Stimulated activated CD8-positive, alpha-beta memory T cell treated with anti-CD3 and anti-CD28 coated beads, Interleukin-4, amount 100 ng/mL, for 24 hours (primary cell): ENCODE data around the gene HDAC5.

ENCODE experiments used
- DNase-seq: peaks from one replicate; pipeline ENCODE4 v3.0.0-alpha.2; 2020; ENCODE audit warnings: low read depth

The HDAC5 gene

DNA sequence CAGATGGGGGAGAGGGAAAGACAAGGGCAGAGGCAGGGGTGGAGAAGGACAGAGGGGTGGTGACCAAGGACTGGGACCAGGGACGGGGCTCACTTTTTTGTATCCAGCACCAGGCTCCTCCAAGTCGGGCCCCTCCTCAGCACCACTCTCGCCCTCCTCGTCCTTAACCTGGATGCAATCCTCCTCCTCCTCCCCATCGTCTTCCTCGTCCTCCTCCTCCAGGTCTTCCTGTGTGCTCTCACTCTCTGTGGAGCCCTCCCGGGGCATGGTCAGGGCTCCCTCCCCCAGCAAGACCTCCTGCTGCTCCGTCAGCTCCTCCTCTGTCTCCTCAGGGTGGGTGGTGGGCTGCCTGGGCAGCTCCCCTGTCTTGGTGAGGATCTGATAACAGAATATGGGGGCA lies 36.1 kb downstream of the HDAC5 start:
- no peak for DNase-seq

DNA sequence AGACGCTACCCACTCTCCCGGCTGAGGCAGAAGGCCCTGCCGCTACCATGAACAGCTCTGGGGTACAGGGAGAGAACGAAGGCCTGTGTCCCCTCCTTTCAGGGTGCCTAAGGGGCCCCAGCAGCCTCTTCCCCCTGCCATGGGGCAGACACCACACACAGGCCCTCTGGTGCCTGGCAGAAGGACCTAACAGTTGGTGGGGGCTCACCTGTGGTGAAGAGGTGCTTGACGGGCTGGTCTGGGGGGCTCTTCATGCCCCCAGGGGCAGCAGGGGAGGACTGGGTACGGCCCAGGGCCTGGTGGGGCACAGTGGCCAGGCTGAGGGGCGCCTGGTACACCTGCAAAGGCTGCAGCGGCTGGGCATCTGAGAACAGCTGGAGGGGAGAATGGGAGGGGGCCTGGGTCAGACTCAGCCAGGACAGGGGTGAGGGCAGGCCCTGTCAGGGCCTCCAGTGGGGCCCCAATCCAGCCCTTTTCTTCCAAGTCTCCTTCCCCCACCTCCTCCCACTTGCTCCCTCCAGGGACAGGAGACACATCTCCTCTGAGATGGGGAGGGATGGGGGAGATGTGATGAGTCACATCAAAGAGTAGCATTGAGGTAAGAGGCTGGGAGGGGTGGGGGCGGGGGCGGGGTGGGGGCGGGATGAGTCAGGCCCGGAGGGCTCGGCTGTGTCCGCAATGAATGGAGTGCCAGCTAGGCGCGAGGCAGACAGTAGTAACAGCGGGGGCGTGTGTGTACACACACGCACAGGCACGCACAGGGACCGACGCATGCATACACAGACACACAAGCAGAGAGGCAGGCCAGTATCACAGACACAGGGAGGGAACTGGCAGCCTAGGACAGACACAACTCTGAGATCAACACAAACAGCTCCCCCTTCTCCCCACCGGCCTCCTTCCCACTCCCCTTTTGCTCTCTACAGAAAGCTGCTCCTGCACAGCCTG lies 36.8 kb downstream of the HDAC5 start:
- peak; percentile 41 for DNase-seq

DNA sequence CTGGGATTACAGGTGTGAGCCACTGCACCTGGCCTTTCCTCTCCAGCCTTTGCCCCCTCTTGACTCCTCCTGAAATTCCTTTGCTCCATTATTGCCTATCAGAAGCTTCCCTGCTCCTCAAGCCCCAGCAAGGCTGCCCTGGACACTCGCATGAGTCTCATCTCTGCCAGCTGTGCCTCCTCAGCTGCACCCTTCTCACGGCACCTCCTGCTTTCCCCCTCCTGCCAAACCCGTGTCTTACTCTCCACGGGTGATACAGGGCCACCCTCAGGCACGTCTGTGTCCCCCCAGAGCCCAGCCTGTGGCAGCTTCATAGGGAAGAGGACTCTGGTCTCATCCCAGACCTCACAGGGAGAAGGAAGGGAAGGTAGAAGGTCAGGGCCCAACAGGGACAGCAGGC lies 37.5 kb downstream of the HDAC5 start:
- no peak for DNase-seq

DNA sequence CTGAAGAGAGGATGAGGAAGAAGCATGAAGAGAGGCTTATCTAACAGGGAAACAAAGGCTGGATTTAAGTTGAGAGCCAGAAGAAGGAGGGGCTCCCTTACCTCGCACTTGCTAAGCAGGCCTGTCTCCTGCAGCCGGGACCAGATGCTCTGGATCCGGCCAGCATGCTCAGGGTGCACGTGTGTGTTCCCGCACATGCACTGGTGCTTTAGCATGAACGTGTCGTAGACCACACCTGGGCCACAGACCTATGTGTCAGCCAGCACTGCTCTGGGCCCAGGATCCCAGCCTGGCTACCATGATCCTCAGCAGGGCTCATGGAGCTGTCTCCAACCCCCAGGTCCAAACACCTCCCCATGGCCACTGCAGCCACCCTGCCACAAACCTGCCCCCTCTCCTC lies 38.5 kb downstream of the HDAC5 start:
- DNase-seq = no peak

DNA sequence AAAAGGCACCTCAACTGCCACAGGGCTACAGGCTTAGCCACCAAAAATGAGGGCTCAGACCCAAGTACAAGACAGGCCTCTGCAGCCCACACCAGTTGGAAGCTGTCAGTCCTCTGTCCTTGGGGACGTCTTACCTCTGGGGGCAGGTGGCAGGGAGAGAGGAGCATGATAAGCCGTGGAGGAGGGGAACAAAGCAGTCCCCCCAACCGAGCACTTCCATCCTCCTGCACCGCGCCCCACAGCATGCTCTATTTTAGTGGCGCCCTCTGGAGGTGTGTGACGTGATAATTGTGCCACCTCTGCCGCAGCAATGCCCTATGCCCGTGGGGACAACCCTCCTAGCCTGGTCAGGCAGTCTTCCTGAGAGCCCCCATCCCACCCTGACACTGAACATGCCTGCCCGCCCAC lies 39.3 kb downstream of the HDAC5 start:
- no peak for DNase-seq

DNA sequence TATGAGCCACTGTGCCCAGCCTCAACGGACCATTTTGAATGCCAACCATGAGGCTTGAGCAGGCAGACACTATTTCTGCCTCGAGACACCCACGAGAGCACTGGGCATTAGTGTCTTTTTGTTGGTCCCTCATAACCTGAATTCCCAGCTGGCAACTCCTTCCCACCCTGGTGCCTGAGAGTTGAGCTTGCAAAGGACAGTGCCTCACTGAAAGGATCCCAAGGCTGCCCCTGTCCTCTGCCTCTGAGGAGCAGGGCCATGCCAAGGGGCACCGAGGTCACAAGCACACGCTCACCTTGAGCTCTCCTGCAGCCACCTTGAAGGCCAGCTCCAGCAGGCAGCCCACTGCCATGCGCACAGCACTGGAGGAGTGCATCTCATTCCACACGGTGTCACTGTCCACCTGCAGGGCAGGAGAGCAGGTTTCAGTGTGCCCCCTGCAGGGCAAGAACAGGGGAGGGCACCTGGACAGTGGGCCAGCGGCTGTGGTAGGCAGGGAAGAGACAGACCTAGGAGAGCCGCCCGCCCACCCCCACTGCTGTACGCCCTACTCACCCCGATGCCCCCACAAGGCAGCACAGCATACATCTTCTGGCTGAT lies 40.1 kb downstream of the HDAC5 start:
- DNase-seq = no peak

DNA sequence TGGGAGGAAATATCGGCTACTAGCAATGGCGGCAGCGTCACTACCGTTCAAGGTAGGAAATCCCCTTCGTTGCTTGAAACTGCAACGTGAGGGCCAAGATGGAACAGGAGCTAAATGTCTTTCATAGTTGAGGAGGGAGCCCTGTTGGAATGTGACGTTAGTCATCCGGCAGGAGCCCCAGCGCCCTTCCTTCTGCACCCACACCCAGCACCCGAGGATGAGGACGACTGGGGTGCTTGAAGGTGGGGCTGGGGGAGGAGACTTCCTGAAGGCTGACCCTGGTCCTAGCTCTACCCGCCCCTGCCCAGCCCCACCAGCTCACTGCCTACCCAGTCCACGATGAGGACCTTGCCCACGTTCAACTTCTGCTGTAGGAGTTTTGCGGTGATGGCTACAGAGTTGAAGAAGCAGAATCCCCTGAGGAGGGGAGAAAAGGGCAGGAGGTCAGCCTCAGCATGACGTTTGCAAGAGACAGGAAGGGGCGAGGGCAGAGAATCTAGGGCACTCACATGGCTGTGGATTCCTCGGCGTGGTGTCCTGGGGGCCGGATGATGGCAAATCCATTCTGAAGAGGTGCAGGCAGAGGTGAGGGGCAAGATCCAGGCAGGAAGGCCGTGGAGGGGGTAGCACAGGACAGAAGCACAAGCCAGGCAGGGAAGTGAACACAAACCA lies 41.0 kb downstream of the HDAC5 start:
- no peak for DNase-seq

DNA sequence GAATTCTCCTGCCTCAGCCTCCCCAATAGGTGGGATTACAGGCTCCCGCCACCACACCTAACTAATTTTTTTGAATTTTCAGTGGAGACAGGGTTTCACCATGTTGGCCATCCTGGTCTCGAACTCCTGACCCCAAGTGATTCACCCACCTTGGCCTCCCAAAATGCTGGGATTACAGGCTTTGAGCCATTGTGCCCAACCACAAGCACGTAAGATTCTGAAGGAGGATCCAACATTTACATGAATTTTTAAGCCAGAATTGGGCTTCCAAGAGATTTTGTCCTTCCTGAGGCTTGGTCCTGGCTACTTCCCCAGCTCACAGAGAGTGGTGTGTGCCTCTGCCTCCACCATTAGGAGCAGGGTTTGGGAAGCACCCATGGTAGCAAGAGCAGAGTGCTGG lies 41.8 kb downstream of the HDAC5 start:
- DNase-seq = no peak

DNA sequence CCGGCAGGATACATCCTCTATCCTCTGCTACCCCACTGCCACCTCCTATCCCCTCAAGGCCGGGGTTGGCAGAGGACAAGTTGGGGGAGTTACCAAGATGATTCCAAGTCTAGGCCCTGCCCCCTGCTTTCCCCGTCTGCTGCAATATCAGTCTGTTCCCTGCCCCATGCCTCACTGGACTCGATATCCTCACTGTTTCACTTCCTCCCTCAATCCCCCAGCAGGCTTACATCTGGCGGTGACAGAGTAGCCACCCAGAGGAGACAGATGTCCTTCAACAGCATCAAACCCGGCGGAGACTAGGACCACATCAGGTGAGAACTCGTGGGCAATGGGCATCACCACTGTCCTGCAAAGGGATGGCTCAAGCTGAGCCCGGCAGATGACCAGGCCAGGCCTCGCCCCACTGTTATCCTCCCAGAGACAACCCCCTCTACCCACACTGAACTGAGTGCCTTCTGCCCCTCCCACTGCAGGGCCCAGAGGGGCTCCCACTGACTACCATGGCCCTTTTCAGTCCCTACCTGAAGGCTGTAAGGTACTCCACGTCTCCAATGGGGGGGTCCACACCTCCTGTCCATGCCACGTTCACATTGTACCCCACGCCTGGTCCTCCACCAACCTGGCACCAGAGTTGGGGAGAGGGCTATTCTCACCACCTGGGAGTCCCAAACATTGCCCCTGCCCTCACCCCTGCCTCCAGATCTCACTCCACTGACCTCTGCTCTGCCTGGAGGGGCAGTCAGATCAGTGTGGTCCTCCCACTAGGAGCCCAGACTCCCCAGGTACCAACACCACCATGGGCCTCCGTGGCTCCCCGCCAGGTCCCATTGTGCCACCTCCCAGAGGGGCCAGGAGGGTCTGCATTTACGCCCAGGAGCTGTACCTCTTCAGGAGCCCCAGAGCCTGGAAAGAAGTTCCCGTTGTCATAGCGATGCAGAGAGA lies 43.3 kb downstream of the HDAC5 start:
- no peak for DNase-seq

DNA sequence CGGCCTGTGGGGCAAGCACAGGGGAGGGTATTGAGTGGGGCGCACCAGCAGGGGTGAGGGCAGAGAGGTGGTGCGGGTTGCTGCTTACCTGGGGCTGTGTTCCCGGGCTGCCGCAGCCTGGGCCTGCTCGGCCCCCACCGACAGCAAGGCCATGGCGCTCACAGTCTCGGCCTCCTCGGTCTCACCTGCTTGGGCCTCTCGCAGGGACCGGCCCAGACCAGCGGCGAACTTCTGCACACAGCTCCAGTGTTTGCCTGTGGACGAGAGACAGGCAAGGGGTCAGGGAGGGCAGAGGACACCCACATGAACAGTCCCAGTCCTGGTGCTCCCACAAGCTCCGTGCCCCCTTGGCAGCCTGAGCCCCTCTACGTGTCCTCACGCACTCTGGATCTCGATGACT lies 45.0 kb downstream of the HDAC5 start:
- DNase-seq = no peak

DNA sequence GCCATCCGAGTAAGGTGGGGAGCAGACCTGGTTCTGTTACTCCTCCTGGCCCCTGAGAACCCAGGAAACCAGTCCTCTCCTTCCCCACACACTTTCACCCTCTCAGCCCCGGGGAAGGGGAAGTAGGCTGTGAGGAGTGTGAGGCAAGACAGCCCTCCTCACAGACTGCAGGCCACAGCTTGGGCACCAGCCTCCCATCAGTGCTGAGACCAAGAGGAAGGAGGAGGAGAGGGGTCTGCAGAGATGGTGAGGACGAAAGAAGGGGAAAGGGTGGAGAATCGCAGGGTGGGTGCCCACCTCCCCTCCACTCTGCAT lies 45.9 kb downstream of the HDAC5 start:
- no peak for DNase-seq

DNA sequence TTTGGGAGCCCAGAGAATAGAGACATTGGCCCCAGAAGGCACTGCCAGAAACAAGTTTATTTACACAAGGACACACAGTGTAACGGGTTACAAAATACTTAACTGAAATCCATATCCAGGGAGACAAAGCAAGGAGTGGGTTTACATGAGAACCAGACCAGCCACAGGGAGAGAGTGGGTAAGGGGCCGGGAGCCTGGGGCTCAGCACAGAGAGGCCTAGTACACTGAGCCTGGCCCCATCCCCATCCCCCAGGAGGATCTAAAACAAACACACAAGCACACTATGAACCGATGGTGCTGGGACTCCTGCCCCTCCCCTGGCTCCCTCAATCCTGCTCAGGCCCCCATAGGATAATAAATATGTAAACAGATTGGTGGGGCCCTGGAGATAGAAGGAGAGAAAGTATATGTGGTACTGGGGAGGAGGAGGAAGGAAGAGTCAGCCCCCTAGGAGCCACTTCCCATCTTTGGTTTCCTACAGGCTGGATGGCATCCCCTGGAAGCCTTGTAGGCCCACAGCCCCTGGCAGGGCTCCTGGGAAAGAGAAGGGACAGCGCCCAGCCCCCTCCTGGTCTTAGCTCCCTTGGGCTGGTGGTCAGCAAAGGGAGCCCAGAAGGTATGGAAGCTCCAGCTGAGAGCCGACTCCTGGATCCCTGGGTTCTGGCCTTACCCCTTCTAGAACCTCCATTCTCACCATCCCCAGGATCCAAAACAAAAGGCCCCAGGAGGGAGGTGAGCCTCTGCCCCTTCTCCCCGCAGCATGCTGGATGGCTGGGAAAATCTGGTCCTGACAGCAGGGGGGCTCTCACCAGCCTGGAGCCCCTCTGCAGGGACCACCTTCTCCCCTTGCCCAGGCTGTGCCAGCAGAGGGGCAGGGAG lies 46.5 kb downstream of the HDAC5 start:
- DNase-seq = no peak

DNA sequence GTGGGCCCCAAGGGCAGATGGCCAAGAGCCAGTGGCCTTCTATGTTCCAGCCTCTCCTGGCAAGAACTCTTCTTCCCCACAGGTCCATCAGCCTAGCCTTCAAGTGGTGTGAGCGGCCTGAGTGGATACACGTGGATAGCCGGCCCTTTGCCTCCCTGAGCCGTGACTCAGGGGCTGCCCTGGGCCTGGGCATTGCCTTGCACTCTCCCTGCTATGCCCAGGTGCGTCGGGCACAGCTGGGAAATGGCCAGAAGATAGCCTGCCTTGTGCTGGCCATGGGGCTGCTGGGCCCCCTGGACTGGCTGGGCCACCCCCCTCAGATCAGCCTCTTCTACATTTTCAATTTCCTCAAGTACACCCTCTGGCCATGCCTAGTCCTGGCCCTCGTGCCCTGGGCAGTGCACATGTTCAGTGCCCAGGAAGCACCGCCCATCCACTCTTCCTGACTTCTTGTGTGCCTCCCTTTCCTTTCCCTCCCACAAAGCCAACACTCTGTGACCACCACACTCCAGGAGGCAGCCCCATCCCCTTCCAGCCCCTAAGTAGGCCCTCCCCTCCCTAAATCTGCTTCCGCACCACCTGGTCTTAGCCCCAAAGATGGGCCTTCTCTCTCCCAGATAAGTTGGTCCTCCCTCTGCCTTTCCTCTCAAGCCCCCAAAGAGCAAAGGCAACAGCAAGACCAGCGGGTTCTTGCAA lies 47.7 kb downstream of the HDAC5 start:
- no peak for DNase-seq

DNA sequence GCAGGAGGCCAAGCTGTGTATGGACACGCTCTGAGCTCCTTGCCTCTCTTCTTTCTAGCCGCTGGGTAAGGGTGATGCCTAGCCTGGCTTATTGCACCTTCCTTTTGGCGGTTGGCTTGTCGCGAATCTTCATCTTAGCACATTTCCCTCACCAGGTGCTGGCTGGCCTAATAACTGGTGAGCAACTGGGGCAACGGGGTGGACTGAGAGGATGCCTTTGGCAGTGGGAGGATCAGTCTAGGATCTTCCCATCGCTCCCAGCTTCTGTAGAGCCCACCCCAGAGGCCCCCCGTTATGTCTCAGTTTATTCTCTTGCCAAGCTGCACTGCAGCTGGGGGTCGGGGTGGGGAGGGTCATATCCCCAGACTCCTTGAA lies 48.5 kb downstream of the HDAC5 start:
- no peak for DNase-seq

DNA sequence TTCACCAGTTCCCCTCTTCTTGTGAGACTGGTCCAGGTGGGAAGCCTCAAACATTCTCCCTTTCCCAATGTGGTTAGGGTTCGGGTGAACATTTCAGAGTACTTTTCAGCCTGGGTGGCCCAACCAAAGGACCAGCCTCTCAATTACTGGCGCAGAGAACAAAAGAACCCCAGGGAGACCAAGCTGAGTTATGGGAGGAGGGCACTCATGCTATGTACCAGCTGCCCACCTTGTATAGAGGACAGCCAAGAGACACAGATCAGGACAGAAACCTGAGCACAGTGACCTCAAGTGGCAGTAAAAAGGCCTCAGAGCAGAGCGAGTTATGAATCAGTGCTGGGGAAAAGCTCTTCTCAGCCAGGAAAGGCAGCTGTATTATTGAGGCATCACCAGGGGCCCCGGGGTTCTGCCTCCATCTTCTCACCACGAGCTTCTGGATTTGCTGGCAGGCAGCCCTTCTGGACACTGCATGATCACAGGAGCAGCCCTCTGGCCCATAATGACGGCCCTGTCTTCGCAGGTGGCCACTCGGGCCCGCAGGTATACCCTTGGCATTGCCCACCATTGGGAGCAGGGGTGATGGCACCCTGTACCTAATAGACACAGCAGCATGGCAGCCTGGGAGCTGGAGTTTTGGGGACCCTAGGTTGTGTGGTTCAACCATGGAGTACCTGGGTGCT lies 49.1 kb downstream of the HDAC5 start:
- no peak for DNase-seq

DNA sequence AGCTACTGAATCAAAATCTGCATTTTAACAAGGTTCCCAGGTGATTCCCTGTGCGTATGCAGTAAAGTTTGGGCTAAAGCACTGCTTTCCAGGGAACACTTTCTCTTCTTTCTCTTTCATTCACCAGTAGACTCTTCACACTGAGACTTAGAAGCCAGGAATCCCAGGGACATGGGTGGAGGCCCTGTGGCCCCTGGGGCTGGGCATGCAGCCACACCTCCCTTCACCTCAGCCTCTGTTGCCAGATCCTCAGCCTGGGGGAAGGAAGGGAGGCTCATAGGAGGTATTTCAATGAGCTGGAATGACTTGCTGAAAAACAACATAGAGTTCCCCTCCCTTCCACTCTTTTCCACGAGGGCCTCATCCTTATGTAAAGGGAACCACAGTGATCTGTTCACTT lies 51.7 kb downstream of the HDAC5 start:
- no peak for DNase-seq

DNA sequence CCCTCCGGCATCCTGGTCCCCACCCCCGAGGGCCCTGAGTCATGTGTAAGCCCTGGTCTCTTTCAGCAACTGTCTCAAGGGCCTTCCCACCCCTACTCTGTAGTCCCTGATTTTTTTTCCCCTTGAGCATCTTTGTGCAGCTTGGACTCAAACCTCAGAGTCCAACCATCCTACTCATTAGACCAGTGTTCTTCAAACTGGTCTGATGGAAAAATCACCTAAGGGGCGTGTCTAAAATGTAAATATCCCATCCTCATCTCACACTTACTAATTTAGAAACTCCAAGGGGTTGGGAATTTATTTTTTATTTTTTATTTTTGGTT lies 52.3 kb downstream of the HDAC5 start:
- peak; percentile 54 for DNase-seq

DNA sequence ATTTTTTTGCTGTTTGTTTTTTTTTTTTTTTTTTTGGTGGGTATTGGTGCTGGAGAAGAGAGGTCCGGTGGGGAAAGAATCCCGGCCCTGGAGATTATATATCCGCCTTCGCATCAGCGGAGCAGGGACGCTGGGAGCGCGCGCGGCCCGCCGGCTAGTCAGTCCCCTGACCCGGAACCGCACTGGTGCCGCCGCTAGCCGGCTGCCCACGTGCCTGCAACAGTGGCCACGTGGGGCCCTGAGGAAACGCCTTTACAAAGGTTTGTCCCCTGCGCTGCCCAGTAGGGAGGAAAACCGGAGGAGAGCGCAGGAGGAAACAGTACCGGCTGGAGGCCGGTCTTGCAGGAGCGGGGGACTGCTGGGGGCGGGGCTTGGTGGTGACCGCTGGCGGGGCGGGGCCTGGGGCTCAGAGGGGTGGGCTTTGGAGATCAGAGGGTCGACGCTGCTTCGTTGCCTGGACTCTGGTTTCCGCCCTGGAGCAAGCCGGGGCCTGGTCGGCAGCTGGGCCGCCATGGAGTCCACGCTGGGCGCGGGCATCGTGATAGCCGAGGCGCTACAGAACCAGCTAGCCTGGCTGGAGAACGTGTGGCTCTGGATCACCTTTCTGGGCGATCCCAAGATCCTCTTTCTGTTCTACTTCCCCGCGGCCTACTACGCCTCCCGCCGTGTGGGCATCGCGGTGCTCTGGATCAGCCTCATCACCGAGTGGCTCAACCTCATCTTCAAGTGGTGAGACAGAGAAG lies 52.8 kb downstream of the HDAC5 start, which contains the start of gene G6PC3:
TSS of gene G6PC3 (plus strand) at position 281 of the 743 bp plus-strand sequence. CDS start at position 512, 231 bp downstream.
- DNase-seq = peak; percentile 76

DNA sequence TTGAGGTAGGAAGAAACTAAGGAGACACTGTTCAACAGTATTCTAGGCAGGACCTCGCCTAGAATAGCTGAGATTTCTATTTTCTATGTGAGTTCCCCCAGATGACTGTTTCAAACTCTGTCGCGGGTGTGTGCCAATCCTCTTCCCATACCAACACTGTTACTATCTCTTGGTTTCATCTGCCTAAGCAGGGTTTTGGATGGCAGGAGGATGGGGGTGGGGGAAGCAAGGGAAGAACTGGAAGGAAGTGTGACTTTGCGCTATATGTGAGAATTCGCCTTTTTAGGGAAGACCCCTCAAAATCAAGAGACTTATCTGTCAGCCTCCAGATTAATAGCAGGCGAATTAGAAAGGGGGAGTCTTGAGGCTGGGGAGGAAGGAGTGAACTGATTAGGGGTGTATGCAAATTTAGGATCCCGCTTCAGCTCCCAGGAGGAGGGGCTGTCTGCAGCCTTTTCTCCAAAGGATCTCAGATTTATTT lies 53.4 kb downstream of the HDAC5 start:
- no peak for DNase-seq
